HG02870 (cell line): ENCODE data around the gene DPP7.
"Not testable (repeated sequence)": the region's sequence is repeated elsewhere in the genome, so short reads cannot be mapped to it uniquely, and the experiment has no call there.

Source experiments
- ATAC-seq: cut with Tn5 transposase; IDR thresholded peaks from one replicate; pipeline ENCODE4 v1.9.1; 2021; ENCODE audit warnings: mild to moderate bottlenecking, moderate library complexity; ENCODE audit not compliant: unreplicated experiment

Gene DPP7

DNA sequence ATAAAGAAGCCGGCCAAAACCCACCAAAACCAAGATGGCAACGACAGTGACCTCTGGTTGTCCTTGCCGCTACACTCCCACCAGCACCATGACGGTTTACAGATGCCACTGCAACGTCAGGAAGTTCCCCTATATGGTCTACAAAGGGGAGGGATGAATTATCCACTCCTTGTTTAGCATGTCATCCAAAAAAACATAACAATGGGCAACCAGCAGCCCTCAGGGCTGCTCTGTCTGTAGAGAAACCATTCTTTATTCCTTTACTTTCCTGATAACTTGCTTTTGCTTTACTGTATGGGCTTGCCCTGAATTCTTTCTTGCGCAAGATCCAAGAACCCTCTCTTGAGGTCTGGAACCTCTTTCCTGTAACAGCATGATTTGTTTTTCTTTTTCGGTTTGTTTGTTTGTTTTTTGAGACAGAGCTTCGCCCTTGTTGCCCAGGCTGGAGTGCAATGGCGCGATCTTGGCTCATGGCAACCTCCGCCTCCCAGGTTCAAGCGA is 39.2 kb downstream of the DPP7 start:
- no peak for ATAC-seq

DNA sequence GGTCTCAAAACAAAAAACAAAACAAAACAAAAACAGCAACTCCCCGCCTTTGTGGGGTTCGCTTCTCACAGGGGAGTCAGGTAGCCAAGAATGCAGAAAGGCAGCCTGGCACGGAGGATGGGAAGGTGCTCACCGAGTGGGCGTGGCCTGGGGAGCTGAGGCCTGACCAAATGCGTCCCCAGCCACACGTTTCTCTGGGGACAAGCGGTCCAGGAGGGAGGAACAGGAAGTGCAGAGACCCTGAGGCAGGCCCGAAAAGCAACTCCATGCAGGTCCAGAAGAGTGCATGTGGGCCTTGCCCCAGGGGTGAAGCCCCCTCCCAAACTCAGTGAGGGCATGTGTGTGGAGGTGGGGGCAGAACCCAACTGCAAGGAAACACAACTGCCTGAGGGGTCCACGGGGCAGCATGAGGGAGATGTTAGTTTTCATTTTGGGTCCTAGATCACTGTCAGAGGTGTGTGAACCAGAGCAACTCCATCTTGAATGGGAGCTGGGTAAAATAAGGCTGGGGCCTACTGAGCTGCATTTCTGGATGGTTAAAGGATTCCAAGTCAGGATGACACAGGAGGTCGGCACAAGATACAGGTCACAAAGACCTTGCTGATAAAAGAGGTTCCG is 39.8 kb downstream of the DPP7 start:
- ATAC-seq, result no peak

GRCh38 chr9:137073992-137074399 is 40.5 kb downstream of the DPP7 start:
- ATAC-seq, result no peak

GRCh38 chr9:137071282-137071681 is 43.3 kb downstream of the DPP7 start:
- ATAC-seq, result no peak

DNA sequence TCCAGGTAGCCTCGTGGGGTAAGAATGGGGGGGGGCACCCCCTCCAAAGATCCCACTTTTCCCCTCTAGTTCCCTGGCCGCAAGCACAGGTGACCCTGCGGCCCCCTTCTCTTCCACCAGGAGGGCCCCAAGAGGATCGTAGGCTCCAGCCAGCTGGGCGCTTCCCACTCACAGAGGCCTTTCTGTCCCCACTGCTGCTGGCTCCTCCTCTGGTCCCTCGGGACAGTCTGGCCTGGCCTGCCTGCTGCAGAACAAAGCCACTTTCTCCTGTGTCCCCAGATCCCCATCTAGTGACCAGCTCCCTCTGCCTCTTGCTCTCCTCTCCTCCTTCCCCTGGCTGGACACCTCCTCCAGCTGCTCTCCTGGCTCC is 43.6 kb downstream of the DPP7 start:
- peak; percentile 11 for ATAC-seq

DNA sequence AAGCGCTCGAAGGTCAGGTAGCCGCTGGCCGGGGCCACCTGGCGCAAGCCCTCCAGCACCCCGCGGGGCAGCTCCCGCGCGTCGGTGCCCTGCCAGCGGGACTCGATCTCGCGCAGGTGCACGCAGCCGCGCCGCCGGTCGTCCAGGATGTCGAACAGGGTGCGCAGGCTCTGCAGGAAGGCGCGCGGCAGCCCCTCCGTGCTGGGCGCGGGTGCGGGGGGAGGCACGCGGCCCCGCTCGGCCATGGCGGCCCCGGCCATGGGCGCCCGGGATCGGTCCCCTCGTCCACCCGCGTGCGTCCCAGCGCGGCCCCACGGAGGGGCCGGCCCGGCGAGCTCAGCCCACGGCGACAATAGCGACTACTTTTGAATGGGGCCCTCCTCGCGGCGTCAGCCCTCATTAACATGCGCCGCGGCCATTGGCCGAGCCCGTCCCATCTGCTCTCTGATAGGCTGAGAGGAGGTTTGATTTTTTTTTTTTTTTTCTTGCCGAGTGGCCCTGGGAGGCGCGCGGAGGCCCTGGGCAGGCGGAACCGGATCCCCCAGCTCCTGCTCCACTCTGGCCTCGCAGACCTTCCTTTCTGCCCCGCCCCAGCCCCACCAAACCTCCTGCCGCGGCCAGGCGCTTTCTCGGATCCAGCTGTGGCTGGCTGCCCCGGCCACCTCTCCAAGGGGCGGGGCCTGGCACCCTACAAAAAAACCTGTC is 44.2 kb downstream of the DPP7 start, which contains the start of gene SAPCD2:
Gene SAPCD2, minus strand, starts transcription at position 357 of the 705 bp plus-strand sequence. Its CDS starts 97 bp downstream, at position 260.
- ATAC-seq, result peak; percentile 69

DNA sequence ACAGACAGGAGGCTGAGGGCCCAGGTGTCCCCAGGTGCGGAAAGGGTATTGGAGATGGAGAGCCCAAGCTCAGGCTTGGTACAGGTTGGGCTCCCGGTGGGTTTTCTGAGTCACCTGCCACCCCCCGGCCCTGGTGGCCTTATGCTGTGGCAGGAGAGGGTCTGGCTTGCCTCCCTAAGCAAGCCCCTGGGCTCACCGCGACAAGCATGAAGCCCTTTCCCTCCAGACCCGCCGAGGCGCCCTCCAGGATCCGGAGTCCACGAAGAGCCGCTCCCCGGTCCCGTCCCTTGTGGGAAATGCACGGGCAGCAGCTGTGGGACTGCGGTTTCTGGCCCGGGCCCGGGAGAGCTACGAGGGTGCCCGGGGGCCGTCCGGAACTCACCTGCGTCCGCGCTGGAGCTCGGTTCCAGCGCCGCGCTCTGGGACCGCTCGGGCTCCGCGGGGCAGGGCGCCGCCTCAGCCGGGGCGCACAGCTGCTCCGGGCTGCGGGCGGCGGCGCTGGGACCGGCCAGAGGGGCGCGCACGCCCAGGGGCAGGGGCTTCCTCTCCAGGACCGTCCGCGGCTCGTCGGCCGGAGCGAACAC is 44.9 kb downstream of the DPP7 start:
- no peak for ATAC-seq

- ATAC-seq, result no peak
Observed at GRCh38 chr9:137068539-137069507, 45.7 kb downstream of the DPP7 start.

GRCh38 chr9:137067860-137068538 is 46.5 kb downstream of the DPP7 start:
- no peak for ATAC-seq

DNA sequence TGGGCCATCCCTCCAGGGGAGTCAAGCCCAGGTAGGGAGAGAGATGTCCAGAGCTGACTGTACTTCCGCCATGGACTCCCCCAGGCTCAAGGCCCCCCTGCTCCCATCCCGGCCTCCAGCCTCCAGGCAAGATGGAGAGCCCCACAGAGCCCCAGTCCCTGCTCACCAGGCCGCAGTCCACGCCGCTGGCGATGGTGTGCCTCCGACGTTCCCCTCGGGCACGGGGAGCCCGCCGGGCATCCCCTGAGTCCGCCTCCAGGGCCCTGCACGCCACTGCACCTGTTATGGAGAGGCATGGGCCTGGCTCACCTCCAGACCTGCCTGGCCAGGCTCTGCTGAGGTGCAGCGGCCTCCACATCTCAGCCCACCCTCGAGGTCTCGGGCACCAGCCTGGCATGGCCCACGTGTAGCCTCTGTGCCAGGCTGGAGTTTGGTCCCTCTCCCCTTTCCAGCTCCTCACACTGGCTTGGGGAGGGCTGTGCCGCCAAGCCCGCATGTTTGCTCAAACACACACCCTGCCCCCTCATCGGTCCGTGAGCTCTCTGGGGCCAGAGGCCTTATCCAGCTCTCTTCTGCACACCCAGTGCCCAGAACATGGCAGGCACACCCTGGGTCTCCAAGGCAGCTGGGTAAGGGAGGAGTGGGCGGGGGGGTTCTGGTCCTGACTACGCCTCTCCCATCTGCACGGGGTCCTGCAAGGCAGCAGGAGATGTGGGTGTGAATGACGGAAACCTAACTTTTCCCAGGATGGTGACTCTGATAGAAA is 48.3 kb downstream of the DPP7 start:
- no peak for ATAC-seq

- ATAC-seq, result no peak
Observed at GRCh38 chr9:137065336-137065967, 49.1 kb downstream of the DPP7 start.

GRCh38 chr9:137064880-137065164 is 49.7 kb downstream of the DPP7 start:
- ATAC-seq, result no peak

DNA sequence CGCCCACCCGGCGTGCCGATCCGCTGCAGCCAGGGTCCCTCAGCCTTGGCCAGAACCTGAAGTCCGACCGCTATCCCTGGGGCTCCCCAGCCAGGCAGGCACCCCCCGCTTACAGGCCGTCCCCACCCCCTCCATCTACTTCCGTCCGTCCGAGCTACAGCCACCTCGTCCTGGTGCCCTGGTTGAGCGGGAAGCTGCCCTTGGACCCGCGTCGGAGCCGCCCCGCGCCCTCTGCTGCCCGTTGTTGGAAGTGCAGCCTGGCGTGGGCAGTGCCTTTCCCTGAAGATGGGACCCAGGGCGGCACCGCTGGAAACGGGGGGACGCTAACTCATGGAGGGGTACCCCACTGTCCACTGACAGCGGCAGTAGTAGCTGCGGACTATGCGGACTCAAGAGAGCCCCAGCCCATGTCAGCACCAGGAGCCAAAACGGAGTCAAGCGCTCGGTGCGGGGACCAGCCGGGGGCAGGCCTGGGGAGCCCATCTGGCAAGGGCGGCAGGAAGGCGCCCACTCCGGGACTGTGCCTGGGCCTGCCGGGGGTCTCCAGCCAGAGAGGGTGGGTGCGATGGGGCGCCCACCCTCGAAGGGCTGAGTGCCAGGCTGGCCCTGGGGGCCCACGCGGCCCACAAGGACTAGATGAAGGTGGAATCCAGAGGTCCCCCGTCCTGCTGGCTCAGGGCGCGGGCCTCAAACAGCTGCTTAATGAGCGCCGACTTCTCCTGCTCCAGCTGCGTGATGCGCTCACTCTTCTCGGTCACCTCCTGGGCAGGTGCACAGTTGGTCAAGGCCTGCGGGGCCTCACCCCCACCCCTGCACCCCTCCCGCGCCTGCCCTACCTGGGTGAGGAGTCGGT is 50.3 kb downstream of the DPP7 start:
- no peak for ATAC-seq

DNA sequence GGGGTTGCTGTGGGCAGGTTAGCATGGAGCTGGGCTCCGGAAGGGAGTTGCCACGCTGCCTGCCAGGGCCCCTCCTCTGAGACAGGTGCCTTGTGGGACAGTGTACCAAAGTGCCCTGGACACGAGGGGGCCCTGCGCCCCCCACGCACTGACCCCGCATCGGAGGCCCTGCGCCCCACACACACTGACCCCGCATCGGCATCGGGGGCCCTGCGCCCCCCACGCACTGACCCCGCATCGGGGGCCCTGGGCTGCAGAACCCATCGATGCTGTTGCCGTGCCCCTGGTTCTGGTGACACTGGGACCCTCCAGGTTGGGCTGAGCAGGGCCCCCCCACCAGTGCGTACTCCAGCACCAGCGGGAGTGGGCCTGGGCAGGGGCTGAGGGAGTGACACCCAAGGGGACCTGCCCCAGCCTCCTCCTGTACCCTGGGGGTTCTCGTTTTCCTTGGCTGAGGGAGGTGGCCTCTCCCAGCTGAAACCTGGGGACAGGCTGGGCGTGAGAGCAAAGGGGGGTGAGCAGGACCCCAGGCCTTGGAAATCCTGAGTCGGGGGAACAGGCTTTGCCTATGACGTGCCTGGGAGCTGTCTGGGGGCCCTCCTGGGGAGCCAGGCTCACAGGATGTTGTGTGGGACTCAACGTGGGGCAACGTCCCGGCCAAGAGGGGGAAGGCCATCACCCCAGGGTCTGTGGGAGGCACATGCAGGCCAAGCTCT is 51.1 kb downstream of the DPP7 start:
- no peak for ATAC-seq

GRCh38 chr9:137062798-137063197 is 51.7 kb downstream of the DPP7 start:
- ATAC-seq, result not testable (repeated sequence)

GRCh38 chr9:137062384-137062783 is 52.1 kb downstream of the DPP7 start:
- no peak for ATAC-seq
